ENCODE measurements around the gene B4GALT4. TPM values are rescaled to one million over a fixed set of nuclear protein-coding genes. Genes with fewer than 3 reads are reported as not detected.

The B4GALT4 gene
- total and polyA plus RNA-seq, 3 donors from 2014 or later: 13.5 to 19.4 (median 17.7) TPM

DNA sequence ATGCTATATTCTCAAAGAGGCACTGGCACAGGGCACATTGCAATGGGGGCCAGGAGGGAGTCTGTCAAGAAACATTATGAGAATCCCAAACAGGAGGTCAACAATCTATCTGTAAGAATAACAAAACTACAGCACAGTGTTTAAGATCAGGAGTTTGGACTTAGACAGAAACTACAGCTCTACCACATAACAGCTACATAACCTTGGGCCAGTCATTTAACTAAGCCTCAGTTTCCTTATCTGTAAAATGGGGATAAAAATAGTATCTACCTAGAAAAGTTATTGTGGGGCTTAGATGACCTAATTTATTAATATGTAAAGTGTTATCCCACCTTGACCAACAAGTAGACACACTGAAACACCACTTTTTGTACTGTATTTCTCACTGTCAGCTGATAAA, 9.9 kb downstream of the B4GALT4 start:
- no peak overlapping the region for H3K4me3 ChIP-seq
- no peak for TF ChIP-seq POLR2A (IDR thresholded peaks at IDR 0.05)
- TF ChIP-seq, protein P1, sequence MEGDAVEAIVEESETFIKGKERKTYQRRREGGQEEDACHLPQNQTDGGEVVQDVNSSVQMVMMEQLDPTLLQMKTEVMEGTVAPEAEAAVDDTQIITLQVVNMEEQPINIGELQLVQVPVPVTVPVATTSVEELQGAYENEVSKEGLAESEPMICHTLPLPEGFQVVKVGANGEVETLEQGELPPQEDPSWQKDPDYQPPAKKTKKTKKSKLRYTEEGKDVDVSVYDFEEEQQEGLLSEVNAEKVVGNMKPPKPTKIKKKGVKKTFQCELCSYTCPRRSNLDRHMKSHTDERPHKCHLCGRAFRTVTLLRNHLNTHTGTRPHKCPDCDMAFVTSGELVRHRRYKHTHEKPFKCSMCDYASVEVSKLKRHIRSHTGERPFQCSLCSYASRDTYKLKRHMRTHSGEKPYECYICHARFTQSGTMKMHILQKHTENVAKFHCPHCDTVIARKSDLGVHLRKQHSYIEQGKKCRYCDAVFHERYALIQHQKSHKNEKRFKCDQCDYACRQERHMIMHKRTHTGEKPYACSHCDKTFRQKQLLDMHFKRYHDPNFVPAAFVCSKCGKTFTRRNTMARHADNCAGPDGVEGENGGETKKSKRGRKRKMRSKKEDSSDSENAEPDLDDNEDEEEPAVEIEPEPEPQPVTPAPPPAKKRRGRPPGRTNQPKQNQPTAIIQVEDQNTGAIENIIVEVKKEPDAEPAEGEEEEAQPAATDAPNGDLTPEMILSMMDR (IDR thresholded peaks at IDR 0.05): no peak
- H3K27ac ChIP-seq: no peak overlapping the region
- no peaks in the 10 kb centered on the region for H3K36me3 ChIP-seq (ENCODE audit: low read depth, missing control alignments)
- DNase-seq: no peak
- intact Hi-C loops (cut with DNase I; ENCODE audit: low total_unique reads): no loop called here
- H3K4me1 ChIP-seq: no peaks in the 10 kb centered on the region
- no peaks in the 10 kb centered on the region for H3K27me3 ChIP-seq
- no peaks in the 10 kb centered on the region for H3K9me3 ChIP-seq

DNA sequence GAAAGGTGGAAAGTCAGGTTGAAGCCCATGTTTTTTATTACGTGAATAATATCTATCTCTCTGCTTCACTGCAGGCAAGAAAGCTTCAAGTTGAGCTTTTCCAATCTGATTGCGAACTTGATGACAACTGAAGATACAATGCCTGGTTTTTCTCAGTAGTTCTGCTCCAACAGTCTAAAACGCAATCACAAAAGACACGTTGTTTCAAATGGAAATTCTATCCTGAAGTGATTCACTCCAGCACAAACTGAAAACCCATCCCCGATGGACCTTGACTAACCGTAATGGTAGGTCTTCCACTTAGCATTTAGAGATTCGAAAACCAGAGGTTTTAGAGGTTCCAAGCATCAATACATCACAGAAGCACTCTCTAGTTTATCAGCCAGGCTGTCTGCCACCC, 10.6 kb downstream of the B4GALT4 start:
- intact Hi-C loops (cut with DNase I; ENCODE audit: low total_unique reads): no loop called here
- H3K27ac ChIP-seq: no peak overlapping the region
- WGBS, 2 donors: 91% methylated on average over 7 of the region's 7 CpGs
- H3K4me1 ChIP-seq: no peaks in the 10 kb centered on the region
- DNase-seq: no peak
- TF ChIP-seq POLR2A (IDR thresholded peaks at IDR 0.05): no peak
- TF ChIP-seq, protein P1 (IDR thresholded peaks at IDR 0.05): no peak
- no peaks in the 10 kb centered on the region for H3K36me3 ChIP-seq (ENCODE audit: low read depth, missing control alignments)
- H3K27me3 ChIP-seq: no peaks in the 10 kb centered on the region
- H3K9me3 ChIP-seq: no peaks in the 10 kb centered on the region
- H3K4me3 ChIP-seq: no peak overlapping the region

DNA sequence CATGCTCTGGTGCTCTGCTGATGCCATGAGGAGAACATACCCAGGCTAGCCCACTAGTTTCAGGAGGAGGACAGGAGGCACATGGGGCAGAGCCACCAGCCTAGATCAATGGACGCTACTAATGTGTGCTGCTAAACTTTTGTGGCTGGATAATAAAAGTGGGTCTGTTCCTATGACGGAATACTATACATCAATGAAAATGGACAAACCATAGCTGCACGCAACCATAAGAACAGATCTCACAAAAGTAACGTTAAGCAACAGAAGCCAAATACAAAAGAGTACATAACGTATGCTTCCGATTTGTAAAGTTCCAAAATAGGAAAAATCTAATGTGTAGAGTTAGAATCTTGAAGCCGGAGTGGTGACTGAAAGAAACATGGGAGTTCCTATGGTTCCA, 11.5 kb downstream of the B4GALT4 start:
- WGBS, 2 donors: 86 to 95% methylated on average over 7 of the region's 7 CpGs
- TF ChIP-seq, protein P1 (IDR thresholded peaks at IDR 0.05): no peak
- TF ChIP-seq POLR2A (IDR thresholded peaks at IDR 0.05): no peak
- Histone ChIP-seq H3K27me3 (no peaks in the 10 kb centered on the region), H3K27ac (no peak overlapping the region), H3K36me3 (ENCODE audit: low read depth, missing control alignments) (no peaks in the 10 kb centered on the region), H3K4me1 (no peaks in the 10 kb centered on the region), H3K4me3 (no peak overlapping the region), H3K9me3 (no peaks in the 10 kb centered on the region)
- intact Hi-C loops (cut with DNase I; ENCODE audit: low total_unique reads): no loop called here
- DNase-seq: no peak

DNA sequence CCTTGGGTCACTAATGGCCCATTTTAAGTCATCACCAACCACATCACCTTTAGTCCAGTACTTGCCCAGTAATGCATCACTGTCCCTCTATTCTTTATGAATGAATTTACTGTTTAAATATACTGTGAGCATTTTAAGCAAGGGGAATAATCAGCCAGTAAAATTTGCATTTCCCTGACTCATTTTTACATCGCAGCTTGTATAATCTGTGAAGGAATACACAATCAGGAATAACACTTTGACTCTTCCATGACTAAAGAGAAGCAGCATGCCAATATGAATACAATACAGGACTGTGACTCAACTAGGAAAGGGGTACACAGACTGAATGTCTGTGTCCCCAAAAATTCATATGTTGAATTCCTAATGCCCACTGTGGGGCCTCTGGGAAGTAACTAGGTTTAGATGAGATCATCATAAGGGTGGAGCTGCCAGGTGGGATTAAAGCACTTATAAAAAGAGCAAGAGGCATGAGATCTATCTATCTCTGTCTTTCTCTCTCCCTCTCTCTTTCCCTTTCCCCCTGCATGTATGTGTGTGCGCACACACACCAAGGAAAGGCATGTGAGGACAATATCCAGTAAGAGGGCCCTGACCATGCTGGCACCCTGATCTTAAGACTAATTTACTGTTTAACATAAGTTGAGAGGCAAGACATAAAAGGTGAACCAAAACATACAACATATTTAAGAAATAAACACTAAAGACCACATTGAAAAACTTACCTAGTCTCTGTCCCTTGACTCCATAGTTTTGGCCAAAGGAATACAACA, 12.1 kb downstream of the B4GALT4 start:
- no peak overlapping the region for H3K27ac ChIP-seq
- no peak overlapping the region for H3K4me3 ChIP-seq
- no peak for DNase-seq
- H3K36me3 ChIP-seq (ENCODE audit: low read depth, missing control alignments): no peaks in the 10 kb centered on the region
- H3K4me1 ChIP-seq: no peaks in the 10 kb centered on the region
- no peaks in the 10 kb centered on the region for H3K27me3 ChIP-seq
- intact Hi-C loops (cut with DNase I; ENCODE audit: low total_unique reads): no loop called here
- TF ChIP-seq POLR2A (IDR thresholded peaks at IDR 0.05): no peak
- TF ChIP-seq, protein P1 (IDR thresholded peaks at IDR 0.05): no peak
- H3K9me3 ChIP-seq: no peaks in the 10 kb centered on the region
- WGBS, 2 donors: 99 to 100% methylated on average over 2 of the region's 2 CpGs
